Esophagus muscularis mucosa (tissue), 3 donors: Measurements from ENCODE around the gene PTGFRN.

Experiments used
- CTCF ChIP-seq, 3 experiments: fragments of 200-600 bp in 2 of 3; fragments of 450-650 bp in 1 of 3; sonication (generic) in 2 of 3; IDR thresholded peaks; one replicate each; pipeline ENCODE4 v1.5.1; 2017 to 2019; ENCODE audit warnings: antibody characterized with exemption in 3 of 3, mild to moderate bottlenecking in 2 of 3, moderate library complexity in 1 of 3
- POLR2A ChIP-seq: fragments of 450-650 bp; IDR thresholded peaks from one replicate; pipeline ENCODE4 v1.6.1; 2017; ENCODE audit warnings: antibody characterized with exemption, moderate library complexity, mild to moderate bottlenecking, low read depth

- no peak for TF ChIP-seq CTCF (IDR thresholded peaks at IDR 0.05)
- TF ChIP-seq POLR2A, result no peak
Measured at GRCh38 chr1:116958977-116959376, 49.3 kb downstream of the PTGFRN start.
